Measurements from ENCODE around the gene MARF1. TPM values are rescaled to one million over a fixed set of nuclear protein-coding genes. Genes with fewer than 3 reads are reported as not detected.
"Not testable (repeated sequence)": the region's sequence is repeated elsewhere in the genome, so short reads cannot be mapped to it uniquely, and the experiment has no call there.

Gene MARF1
- total RNA-seq (ENCODE audit: low replicate concordance), result 11.9 and 13.4 TPM in 2 replicates

- peaks cover 22% of the 10 kb centered on the region for H3K4me1 ChIP-seq
- peak within 1 kb of the TSS; percentile 90 for H3K27ac ChIP-seq
- H3K36me3 Mint-ChIP-seq, result peaks cover 8% of the 10 kb centered on the region
- H3K27me3 ChIP-seq, result no peaks in the 10 kb centered on the region
- peaks cover 24% of the 10 kb centered on the region for H3F3A ChIP-seq (ENCODE audit: low read depth)
- no peaks in the 10 kb centered on the region for H3K9me3 ChIP-seq (ENCODE audit: low read depth)
- peaks cover 21% of the 10 kb centered on the region for H3K4me1 Mint-ChIP-seq
- DNase-seq (ENCODE audit: low spot score), result peak; percentile 98
- TF ChIP-seq CTCF (IDR thresholded peaks at IDR 0.05) (peak; percentile 49), EZH2 (IDR thresholded peaks at IDR 0.05) (no peak), EZH2phosphoT487 (IDR thresholded peaks at IDR 0.05) (no peak)
- H3K79me2 ChIP-seq (ENCODE audit: low read depth), result peaks cover 39% of the 10 kb centered on the region
- peak within 1 kb of the TSS; percentile 88 for H3K27ac Mint-ChIP-seq
- H3K9ac ChIP-seq, result peak within 1 kb of the TSS; percentile 84
- H3K4me3 Mint-ChIP-seq, result peak within 1 kb of the TSS; percentile 91
- H3K4me3 ChIP-seq, result peak within 1 kb of the TSS; percentile 94
- H4K20me1 ChIP-seq (ENCODE audit: low read depth), result peaks cover 4% of the 10 kb centered on the region
- no peaks in the 10 kb centered on the region for H3K9me3 Mint-ChIP-seq
- peaks cover 6% of the 10 kb centered on the region for H3K36me3 ChIP-seq
- peak within 1 kb of the TSS; percentile 98 for H2AFZ ChIP-seq (replicated peaks)
- H3K4me2 ChIP-seq, result peak within 1 kb of the TSS; percentile 96
- no peaks in the 10 kb centered on the region for H3K27me3 Mint-ChIP-seq (ENCODE audit: insufficient read depth, low read depth)
Observed at GRCh38 chr16:15643048-15643945, at the start of gene MARF1. Gene MARF1 (minus strand): TSS chr16:15643154. CDS start chr16:15639233, 3,921 bp downstream.

GRCh38 chr16:15692508-15692907, 49.6 kb upstream of the MARF1 start:
- H3K4me3 ChIP-seq; H2AFZ ChIP-seq (replicated peaks); H3K27ac ChIP-seq; H3K79me2 ChIP-seq (ENCODE audit: low read depth); H3K27ac Mint-ChIP-seq; H3K36me3 ChIP-seq; H3K4me1 Mint-ChIP-seq; H3F3A ChIP-seq (ENCODE audit: low read depth); H3K4me2 ChIP-seq; DNase-seq (ENCODE audit: low spot score); H3K4me3 Mint-ChIP-seq; H3K4me1 ChIP-seq; H3K27me3 ChIP-seq; H3K27me3 Mint-ChIP-seq (ENCODE audit: insufficient read depth, low read depth); H3K9me3 ChIP-seq (ENCODE audit: low read depth); H3K9me3 Mint-ChIP-seq; H3K9ac ChIP-seq; H4K20me1 ChIP-seq (ENCODE audit: low read depth): not testable (repeated sequence)
- peaks cover 27% of the 10 kb centered on the region for H3K36me3 Mint-ChIP-seq

- Histone ChIP-seq H3K27me3 (no peaks in the 10 kb centered on the region), H2AFZ (replicated peaks) (no peak overlapping the region), H3K4me3 (no peak overlapping the region), H4K20me1 (ENCODE audit: low read depth) (no peaks in the 10 kb centered on the region), H3K9ac (no peak overlapping the region), H3K27ac (no peak overlapping the region), H3F3A (ENCODE audit: low read depth) (no peaks in the 10 kb centered on the region), H3K4me2 (no peak overlapping the region), H3K36me3 (no peaks in the 10 kb centered on the region), H3K4me1 (no peaks in the 10 kb centered on the region), H3K9me3 (ENCODE audit: low read depth) (no peaks in the 10 kb centered on the region), H3K79me2 (ENCODE audit: low read depth) (no peaks in the 10 kb centered on the region)
- peaks cover 26% of the 10 kb centered on the region for H3K36me3 Mint-ChIP-seq
- TF ChIP-seq EZH2phosphoT487 (IDR thresholded peaks at IDR 0.05), result no peak
- TF ChIP-seq CTCF (IDR thresholded peaks at IDR 0.05), result no peak
- no peak for DNase-seq (ENCODE audit: low spot score)
- no peaks in the 10 kb centered on the region for H3K4me1 Mint-ChIP-seq
- H3K27me3 Mint-ChIP-seq (ENCODE audit: insufficient read depth, low read depth), result no peaks in the 10 kb centered on the region
- H3K4me3 Mint-ChIP-seq, result no peak overlapping the region
- no peaks in the 10 kb centered on the region for H3K9me3 Mint-ChIP-seq
- H3K27ac Mint-ChIP-seq, result no peak overlapping the region
Observed at GRCh38 chr16:15691046-15691445, 48.1 kb upstream of the MARF1 start.

- Mint-ChIP-seq H3K4me1 (no peaks in the 10 kb centered on the region), H3K27ac (no peak overlapping the region), H3K36me3 (peaks cover 29% of the 10 kb centered on the region), H3K4me3 (no peak overlapping the region), H3K27me3 (ENCODE audit: insufficient read depth, low read depth) (no peaks in the 10 kb centered on the region), H3K9me3 (no peaks in the 10 kb centered on the region)
- no peaks in the 10 kb centered on the region for H3K36me3 ChIP-seq
- no peaks in the 10 kb centered on the region for H3K4me1 ChIP-seq
- no peaks in the 10 kb centered on the region for H3K9me3 ChIP-seq (ENCODE audit: low read depth)
- no peak overlapping the region for H3K4me2 ChIP-seq
- H3K27me3 ChIP-seq, result no peaks in the 10 kb centered on the region
- DNase-seq (ENCODE audit: low spot score), result no peak
- H3F3A ChIP-seq (ENCODE audit: low read depth), result no peaks in the 10 kb centered on the region
- no peak overlapping the region for H3K4me3 ChIP-seq
- H4K20me1 ChIP-seq (ENCODE audit: low read depth), result no peaks in the 10 kb centered on the region
- no peak overlapping the region for H2AFZ ChIP-seq (replicated peaks)
- H3K79me2 ChIP-seq (ENCODE audit: low read depth), result no peaks in the 10 kb centered on the region
- H3K27ac ChIP-seq, result no peak overlapping the region
- no peak for TF ChIP-seq EZH2phosphoT487 (IDR thresholded peaks at IDR 0.05)
- TF ChIP-seq EZH2 (IDR thresholded peaks at IDR 0.05), result no peak
- no peak for TF ChIP-seq CTCF (IDR thresholded peaks at IDR 0.05)
- no peak overlapping the region for H3K9ac ChIP-seq
Observed at GRCh38 chr16:15690296-15690695, 47.3 kb upstream of the MARF1 start.

Data from neural progenitor cell (in vitro differentiated cells).